ENCODE results near the gene TOMT. TPM values are rescaled to one million over a fixed set of nuclear protein-coding genes. Genes with fewer than 3 reads are reported as not detected.

TOMT gene
- total and polyA plus RNA-seq, 2 of the 13 experiments (the other 11 are each of a cell fraction or from before 2014, with no cell fraction given): not detected

DNA sequence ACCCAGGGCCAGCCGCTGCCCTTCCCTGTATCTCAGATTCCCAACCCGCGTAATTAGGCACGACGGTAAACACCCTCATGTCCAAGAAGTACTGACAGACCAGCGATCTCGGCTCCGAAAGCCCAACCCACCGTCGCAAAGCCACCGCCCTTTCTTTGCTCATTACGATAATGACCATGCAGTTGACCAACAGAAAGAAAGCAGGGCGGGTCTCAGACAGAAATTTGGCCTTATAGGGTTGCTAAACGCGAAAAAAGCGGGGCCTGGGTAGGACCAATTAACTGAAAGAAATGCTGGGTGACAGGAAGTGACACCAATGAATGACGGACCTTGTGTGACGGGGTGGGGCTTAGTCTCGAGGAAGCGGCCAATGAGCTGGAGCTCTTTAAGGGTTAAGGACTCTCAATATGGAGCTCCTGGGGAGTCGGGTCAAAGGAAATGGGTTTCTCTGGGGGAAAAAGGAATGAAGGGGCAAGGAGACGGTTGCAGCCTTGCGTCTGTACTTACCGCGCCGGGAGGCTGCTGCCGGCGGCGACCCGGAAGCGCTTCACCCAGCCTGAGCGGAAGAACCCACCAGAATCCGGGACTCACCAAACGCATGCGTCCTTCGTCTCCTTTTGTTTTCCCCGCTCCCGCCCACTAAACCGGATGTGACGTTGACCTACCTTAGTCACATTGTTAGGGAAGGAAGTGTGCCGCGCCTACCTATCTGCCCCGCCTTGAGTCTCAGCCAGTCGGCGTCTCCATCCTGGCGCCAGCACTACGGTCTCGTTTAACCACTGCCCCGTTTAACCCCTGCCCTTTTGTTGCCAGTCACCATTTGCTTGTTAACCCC lies 6.6 kb downstream of the TOMT start, which contains the start of gene ANAPC15 (continued):
- TF ChIP-seq ZMYM4 (CRISPR knock-in tag; IDR thresholded peaks at IDR 0.05) (peak; percentile 74), SETDB1 (CRISPR knock-in tag; IDR thresholded peaks at IDR 0.05; ENCODE audit: borderline replicate concordance) (no peak), ZNF230 (CRISPR knock-in tag; IDR thresholded peaks at IDR 0.05) (0 out of 2 replicates have a peak, but pooled peaks have one; percentile 47), ZNF709 (CRISPR knock-in tag; IDR thresholded peaks at IDR 0.05) (peak; percentile 60; the same call in 1 of the 2 replicates), ZNF367 (CRISPR knock-in tag; IDR thresholded peaks at IDR 0.05; ENCODE audit: borderline replicate concordance) (0 out of 2 replicates have a peak, but pooled peaks have one; percentile 46), KLF13 (CRISPR knock-in tag; IDR thresholded peaks at IDR 0.05) (0 out of 2 replicates have a peak, but pooled peaks have one; percentile 45), PHF5A (CRISPR knock-in tag; IDR thresholded peaks at IDR 0.05; ENCODE audit: low read depth, unreplicated experiment) (peak; percentile 22), SYNCRIP (IDR thresholded peaks at IDR 0.05; ENCODE audit: insufficient read depth, low read depth, low read length) (no peak), ZNF292 (CRISPR knock-in tag; IDR thresholded peaks at IDR 0.05; ENCODE audit: borderline replicate concordance, low read depth) (0 out of 2 replicates have a peak, but pooled peaks have one; percentile 10), HOXA9 (CRISPR knock-in tag; IDR thresholded peaks at IDR 0.05; ENCODE audit: borderline replicate concordance) (no peak), ATF6 (CRISPR knock-in tag; conservative IDR thresholded peaks at IDR 0.05) (0 out of 2 replicates have a peak, but pooled peaks have one; percentile 81), KDM5B (CRISPR knock-in tag; IDR thresholded peaks at IDR 0.05; ENCODE audit: borderline replicate concordance) (peak; percentile 49; the same call in 1 of the 2 replicates), KDM6A (CRISPR knock-in tag; IDR thresholded peaks at IDR 0.05; ENCODE audit: low read depth) (no peak), NR2F1 (CRISPR knock-in tag; IDR thresholded peaks at IDR 0.05) (no peak), RFX3 (CRISPR knock-in tag; IDR thresholded peaks at IDR 0.05) (no peak), EP300 (IDR thresholded peaks at IDR 0.05; ENCODE audit: low read depth in 2 of 2, low read length in 2 of 2) (0 out of 4 replicates have a peak, but pooled peaks of 1 of the 2 experiments have one; percentile 17), EP300 (CRISPR knock-in tag; IDR thresholded peaks at IDR 0.05; ENCODE audit: borderline replicate concordance) (peak; percentile 54; the same call in 1 of the 2 replicates), ZKSCAN1 (IDR thresholded peaks at IDR 0.05; ENCODE audit: low read length) (no peak), NFKB2 (CRISPR knock-in tag; IDR thresholded peaks at IDR 0.05; ENCODE audit: borderline replicate concordance) (peak; percentile 75; the same call in 1 of the 2 replicates), ZNF773 (CRISPR knock-in tag; IDR thresholded peaks at IDR 0.05; ENCODE audit: borderline replicate concordance) (no peak), MEF2D (CRISPR knock-in tag; IDR thresholded peaks at IDR 0.05) (peak; percentile 24; the same call in 1 of the 2 replicates), CHD2 (IDR thresholded peaks at IDR 0.05; ENCODE audit: low read depth, low read length) (peak; percentile 52; the same call in 1 of the 2 replicates)
- TF ChIP-seq, protein P1, sequence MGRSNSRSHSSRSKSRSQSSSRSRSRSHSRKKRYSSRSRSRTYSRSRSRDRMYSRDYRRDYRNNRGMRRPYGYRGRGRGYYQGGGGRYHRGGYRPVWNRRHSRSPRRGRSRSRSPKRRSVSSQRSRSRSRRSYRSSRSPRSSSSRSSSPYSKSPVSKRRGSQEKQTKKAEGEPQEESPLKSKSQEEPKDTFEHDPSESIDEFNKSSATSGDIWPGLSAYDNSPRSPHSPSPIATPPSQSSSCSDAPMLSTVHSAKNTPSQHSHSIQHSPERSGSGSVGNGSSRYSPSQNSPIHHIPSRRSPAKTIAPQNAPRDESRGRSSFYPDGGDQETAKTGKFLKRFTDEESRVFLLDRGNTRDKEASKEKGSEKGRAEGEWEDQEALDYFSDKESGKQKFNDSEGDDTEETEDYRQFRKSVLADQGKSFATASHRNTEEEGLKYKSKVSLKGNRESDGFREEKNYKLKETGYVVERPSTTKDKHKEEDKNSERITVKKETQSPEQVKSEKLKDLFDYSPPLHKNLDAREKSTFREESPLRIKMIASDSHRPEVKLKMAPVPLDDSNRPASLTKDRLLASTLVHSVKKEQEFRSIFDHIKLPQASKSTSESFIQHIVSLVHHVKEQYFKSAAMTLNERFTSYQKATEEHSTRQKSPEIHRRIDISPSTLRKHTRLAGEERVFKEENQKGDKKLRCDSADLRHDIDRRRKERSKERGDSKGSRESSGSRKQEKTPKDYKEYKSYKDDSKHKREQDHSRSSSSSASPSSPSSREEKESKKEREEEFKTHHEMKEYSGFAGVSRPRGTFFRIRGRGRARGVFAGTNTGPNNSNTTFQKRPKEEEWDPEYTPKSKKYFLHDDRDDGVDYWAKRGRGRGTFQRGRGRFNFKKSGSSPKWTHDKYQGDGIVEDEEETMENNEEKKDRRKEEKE (IDR thresholded peaks at IDR 0.05): no peak
- TF ChIP-seq, protein P2, sequence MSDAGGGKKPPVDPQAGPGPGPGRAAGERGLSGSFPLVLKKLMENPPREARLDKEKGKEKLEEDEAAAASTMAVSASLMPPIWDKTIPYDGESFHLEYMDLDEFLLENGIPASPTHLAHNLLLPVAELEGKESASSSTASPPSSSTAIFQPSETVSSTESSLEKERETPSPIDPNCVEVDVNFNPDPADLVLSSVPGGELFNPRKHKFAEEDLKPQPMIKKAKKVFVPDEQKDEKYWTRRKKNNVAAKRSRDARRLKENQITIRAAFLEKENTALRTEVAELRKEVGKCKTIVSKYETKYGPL (CRISPR knock-in tag; IDR thresholded peaks at IDR 0.05): 0 out of 2 replicates have a peak, but pooled peaks have one; percentile 24

Data from HepG2 (cell line).